ENCODE measurements around the gene SIN3B. TPM values are rescaled to one million over a fixed set of nuclear protein-coding genes. Genes with fewer than 3 reads are reported as not detected.
A peak's percentile ranks its signal among the peaks of the same experiment; 100 is the strongest.

SIN3B gene
- total and polyA plus RNA-seq, 9 of the 15 experiments (the other 6 are each of a cell fraction or from before 2014, with no cell fraction given): 0.51 to 34.2 (median 14.3) TPM

DNA sequence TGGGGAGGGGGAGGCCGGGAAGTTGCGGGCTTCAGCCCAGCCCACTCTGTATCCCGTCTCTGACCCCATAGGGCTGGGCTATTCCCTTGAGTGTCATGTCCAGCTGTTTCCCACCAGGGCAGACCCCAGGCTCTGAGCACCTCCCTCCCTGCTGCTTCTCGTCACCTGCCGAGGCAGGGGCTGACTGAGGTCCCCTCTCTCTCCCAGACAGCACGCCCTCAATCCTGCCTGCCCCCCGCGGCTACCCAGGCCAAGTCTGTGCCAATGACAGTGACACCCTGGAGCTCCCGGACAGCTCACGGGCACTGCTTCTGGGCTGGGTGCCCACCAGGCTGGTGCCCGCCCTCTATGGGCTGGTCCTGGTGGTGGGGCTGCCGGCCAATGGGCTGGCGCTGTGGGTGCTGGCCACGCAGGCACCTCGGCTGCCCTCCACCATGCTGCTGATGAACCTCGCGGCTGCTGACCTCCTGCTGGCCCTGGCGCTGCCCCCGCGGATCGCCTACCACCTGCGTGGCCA lies 60.2 kb downstream of the SIN3B start (continued):
- TF ChIP-seq, protein P1, sequence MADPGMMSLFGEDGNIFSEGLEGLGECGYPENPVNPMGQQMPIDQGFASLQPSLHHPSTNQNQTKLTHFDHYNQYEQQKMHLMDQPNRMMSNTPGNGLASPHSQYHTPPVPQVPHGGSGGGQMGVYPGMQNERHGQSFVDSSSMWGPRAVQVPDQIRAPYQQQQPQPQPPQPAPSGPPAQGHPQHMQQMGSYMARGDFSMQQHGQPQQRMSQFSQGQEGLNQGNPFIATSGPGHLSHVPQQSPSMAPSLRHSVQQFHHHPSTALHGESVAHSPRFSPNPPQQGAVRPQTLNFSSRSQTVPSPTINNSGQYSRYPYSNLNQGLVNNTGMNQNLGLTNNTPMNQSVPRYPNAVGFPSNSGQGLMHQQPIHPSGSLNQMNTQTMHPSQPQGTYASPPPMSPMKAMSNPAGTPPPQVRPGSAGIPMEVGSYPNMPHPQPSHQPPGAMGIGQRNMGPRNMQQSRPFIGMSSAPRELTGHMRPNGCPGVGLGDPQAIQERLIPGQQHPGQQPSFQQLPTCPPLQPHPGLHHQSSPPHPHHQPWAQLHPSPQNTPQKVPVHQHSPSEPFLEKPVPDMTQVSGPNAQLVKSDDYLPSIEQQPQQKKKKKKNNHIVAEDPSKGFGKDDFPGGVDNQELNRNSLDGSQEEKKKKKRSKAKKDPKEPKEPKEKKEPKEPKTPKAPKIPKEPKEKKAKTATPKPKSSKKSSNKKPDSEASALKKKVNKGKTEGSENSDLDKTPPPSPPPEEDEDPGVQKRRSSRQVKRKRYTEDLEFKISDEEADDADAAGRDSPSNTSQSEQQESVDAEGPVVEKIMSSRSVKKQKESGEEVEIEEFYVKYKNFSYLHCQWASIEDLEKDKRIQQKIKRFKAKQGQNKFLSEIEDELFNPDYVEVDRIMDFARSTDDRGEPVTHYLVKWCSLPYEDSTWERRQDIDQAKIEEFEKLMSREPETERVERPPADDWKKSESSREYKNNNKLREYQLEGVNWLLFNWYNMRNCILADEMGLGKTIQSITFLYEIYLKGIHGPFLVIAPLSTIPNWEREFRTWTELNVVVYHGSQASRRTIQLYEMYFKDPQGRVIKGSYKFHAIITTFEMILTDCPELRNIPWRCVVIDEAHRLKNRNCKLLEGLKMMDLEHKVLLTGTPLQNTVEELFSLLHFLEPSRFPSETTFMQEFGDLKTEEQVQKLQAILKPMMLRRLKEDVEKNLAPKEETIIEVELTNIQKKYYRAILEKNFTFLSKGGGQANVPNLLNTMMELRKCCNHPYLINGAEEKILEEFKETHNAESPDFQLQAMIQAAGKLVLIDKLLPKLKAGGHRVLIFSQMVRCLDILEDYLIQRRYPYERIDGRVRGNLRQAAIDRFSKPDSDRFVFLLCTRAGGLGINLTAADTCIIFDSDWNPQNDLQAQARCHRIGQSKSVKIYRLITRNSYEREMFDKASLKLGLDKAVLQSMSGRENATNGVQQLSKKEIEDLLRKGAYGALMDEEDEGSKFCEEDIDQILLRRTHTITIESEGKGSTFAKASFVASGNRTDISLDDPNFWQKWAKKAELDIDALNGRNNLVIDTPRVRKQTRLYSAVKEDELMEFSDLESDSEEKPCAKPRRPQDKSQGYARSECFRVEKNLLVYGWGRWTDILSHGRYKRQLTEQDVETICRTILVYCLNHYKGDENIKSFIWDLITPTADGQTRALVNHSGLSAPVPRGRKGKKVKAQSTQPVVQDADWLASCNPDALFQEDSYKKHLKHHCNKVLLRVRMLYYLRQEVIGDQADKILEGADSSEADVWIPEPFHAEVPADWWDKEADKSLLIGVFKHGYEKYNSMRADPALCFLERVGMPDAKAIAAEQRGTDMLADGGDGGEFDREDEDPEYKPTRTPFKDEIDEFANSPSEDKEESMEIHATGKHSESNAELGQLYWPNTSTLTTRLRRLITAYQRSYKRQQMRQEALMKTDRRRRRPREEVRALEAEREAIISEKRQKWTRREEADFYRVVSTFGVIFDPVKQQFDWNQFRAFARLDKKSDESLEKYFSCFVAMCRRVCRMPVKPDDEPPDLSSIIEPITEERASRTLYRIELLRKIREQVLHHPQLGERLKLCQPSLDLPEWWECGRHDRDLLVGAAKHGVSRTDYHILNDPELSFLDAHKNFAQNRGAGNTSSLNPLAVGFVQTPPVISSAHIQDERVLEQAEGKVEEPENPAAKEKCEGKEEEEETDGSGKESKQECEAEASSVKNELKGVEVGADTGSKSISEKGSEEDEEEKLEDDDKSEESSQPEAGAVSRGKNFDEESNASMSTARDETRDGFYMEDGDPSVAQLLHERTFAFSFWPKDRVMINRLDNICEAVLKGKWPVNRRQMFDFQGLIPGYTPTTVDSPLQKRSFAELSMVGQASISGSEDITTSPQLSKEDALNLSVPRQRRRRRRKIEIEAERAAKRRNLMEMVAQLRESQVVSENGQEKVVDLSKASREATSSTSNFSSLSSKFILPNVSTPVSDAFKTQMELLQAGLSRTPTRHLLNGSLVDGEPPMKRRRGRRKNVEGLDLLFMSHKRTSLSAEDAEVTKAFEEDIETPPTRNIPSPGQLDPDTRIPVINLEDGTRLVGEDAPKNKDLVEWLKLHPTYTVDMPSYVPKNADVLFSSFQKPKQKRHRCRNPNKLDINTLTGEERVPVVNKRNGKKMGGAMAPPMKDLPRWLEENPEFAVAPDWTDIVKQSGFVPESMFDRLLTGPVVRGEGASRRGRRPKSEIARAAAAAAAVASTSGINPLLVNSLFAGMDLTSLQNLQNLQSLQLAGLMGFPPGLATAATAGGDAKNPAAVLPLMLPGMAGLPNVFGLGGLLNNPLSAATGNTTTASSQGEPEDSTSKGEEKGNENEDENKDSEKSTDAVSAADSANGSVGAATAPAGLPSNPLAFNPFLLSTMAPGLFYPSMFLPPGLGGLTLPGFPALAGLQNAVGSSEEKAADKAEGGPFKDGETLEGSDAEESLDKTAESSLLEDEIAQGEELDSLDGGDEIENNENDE (IDR thresholded peaks at IDR 0.05; ENCODE audit: low read depth, low read length): peak; percentile 59
- TF ChIP-seq RBM15 (IDR thresholded peaks at IDR 0.05; ENCODE audit: insufficient read depth, low read length): no peak
- TF ChIP-seq ZNF274 (IDR thresholded peaks at IDR 0.05; ENCODE audit: borderline replicate concordance, low read depth, low read length): no peak
- no peak for TF ChIP-seq HMG20A (CRISPR knock-in tag; conservative IDR thresholded peaks at IDR 0.05)
- TF ChIP-seq ZSCAN32 (CRISPR knock-in tag; IDR thresholded peaks at IDR 0.05): no peak
- TF ChIP-seq PHB2 (IDR thresholded peaks at IDR 0.05; ENCODE audit: low read depth): no peak
- TF ChIP-seq CEBPG (CRISPR knock-in tag; IDR thresholded peaks at IDR 0.05): no peak
- TF ChIP-seq CEBPG (tag; conservative IDR thresholded peaks at IDR 0.05 in 1 of 2, IDR thresholded peaks at IDR 0.05 in 1 of 2): no peak
- no peak for TF ChIP-seq EP400 (IDR thresholded peaks at IDR 0.05)
- TF ChIP-seq GATA2 (CRISPR knock-in tag; IDR thresholded peaks at IDR 0.05): no peak
- TF ChIP-seq ZHX1 (conservative IDR thresholded peaks at IDR 0.05; ENCODE audit: low read length): no peak
